Activated CD8-positive, alpha-beta memory T cell treated with anti-CD3 and anti-CD28 coated beads, Interleukin-2, amount 50 U/mL, for 1 hour (primary cell): ENCODE results near the gene NMNAT1.
"Not testable (repeated sequence)": the region's sequence is repeated elsewhere in the genome, so short reads cannot be mapped to it uniquely, and the experiment has no call there.

Source experiments
- DNase-seq: peaks from one replicate; pipeline ENCODE4 v3.0.0-alpha.2; 2020; ENCODE audit errors: extremely low read depth

Gene NMNAT1

GRCh38 chr1:9920606-9921005 is 22.7 kb upstream of the NMNAT1 start:
- no peak for DNase-seq

- no peak for DNase-seq
Measured at GRCh38 chr1:9922342-9922741, 20.9 kb upstream of the NMNAT1 start.

GRCh38 chr1:9927259-9927658 is 16.0 kb upstream of the NMNAT1 start:
- no peak for DNase-seq

- no peak for DNase-seq
Measured at GRCh38 chr1:9929431-9930385, 13.6 kb upstream of the NMNAT1 start.

GRCh38 chr1:9942399-9942938 is 806 bp upstream of the NMNAT1 start:
- DNase-seq = no peak

GRCh38 chr1:9946315-9946714 is 3.0 kb downstream of the NMNAT1 start:
- no peak for DNase-seq

- DNase-seq = no peak
Measured at GRCh38 chr1:9957726-9958125, 14.5 kb downstream of the NMNAT1 start.

GRCh38 chr1:9960011-9960410 is 16.7 kb downstream of the NMNAT1 start:
- no peak for DNase-seq

GRCh38 chr1:9960706-9961562 is 17.7 kb downstream of the NMNAT1 start:
- no peak for DNase-seq

GRCh38 chr1:9984253-9984652 is 41.0 kb downstream of the NMNAT1 start:
- DNase-seq = no peak

GRCh38 chr1:9985001-9985400 is 41.7 kb downstream of the NMNAT1 start:
- DNase-seq = no peak

GRCh38 chr1:9989773-9990172 is 46.5 kb downstream of the NMNAT1 start:
- no peak for DNase-seq

GRCh38 chr1:9990944-9991343 is 47.7 kb downstream of the NMNAT1 start:
- DNase-seq = no peak

GRCh38 chr1:9992910-9993309 is 49.6 kb downstream of the NMNAT1 start:
- no peak for DNase-seq

- no peak for DNase-seq
Measured at GRCh38 chr1:9993561-9994075, 50.3 kb downstream of the NMNAT1 start.

GRCh38 chr1:9996624-9997582 is 53.6 kb downstream of the NMNAT1 start, which contains the start of gene RBP7:
Gene RBP7, plus strand, starts transcription at chr1:9997228. Its CDS starts 31 bp downstream, at chr1:9997259.
- DNase-seq = no peak

GRCh38 chr1:10001016-10001665 is 57.9 kb downstream of the NMNAT1 start:
- DNase-seq = no peak

GRCh38 chr1:10005248-10005647 is 62.0 kb downstream of the NMNAT1 start:
- not testable (repeated sequence) for DNase-seq

- no peak for DNase-seq
Measured at GRCh38 chr1:10007169-10007568, 63.9 kb downstream of the NMNAT1 start.

GRCh38 chr1:10014016-10014415 is 70.7 kb downstream of the NMNAT1 start:
- no peak for DNase-seq
